Natural killer cell (primary cell): ENCODE measurements around the gene SIRPB1. TPM values are rescaled to one million over a fixed set of nuclear protein-coding genes. Genes with fewer than 3 reads are reported as not detected.

Source experiments
- ATAC-seq, 3 donors: fragments of 150-1000 bp in 2 of 3; fragments of 200-7000 bp in 1 of 3; cut with Tn5 transposase; 1 replicate in 1 of 3; 2 replicates in 2 of 3; pipeline ENCODE4 v1.10.0; 2021; ENCODE audit warnings: mild to moderate bottlenecking in 2 of 3, moderate library complexity in 2 of 3
- DNase-seq, 2 donors: peaks; one replicate each; pipeline versions ENCODE4 v3.0.0 to v3.0.0-alpha.2; 2013 to 2021; ENCODE audit warnings: mixed read lengths in 1 of 2
- H3K27ac ChIP-seq: one replicate; pipeline ENCODE4 v1.5.1; 2013; ENCODE audit warnings: mild to moderate bottlenecking, low read length
- H3K27me3 ChIP-seq: one replicate; pipeline ENCODE4 v1.6.1; 2013; ENCODE audit warnings: low read length; ENCODE audit not compliant: control insufficient read depth, insufficient read depth
- H3K36me3 ChIP-seq: one replicate; pipeline ENCODE4 v1.6.1; 2013; ENCODE audit warnings: low read length; ENCODE audit not compliant: control insufficient read depth, insufficient read depth
- H3K4me1 ChIP-seq: one replicate; pipeline ENCODE4 v1.6.1; 2013; ENCODE audit warnings: low read length; ENCODE audit not compliant: control insufficient read depth, insufficient read depth
- H3K4me3 ChIP-seq: one replicate; pipeline ENCODE4 v1.5.1; 2013; ENCODE audit warnings: low read length
- H3K9me3 ChIP-seq: one replicate; pipeline ENCODE4 v1.6.1; 2013; ENCODE audit warnings: low read length; ENCODE audit not compliant: control insufficient read depth, insufficient read depth
- H3K27ac Mint-ChIP-seq, 2 donors: one replicate each; pipeline ENCODE4 v1.8.0; 2022; ENCODE audit warnings: mild to moderate bottlenecking in 2 of 2, mixed read lengths in 2 of 2, moderate library complexity in 1 of 2
- H3K27me3 Mint-ChIP-seq, 2 donors: one replicate each; pipeline ENCODE4 v1.8.0; 2022; ENCODE audit warnings: low read depth in 2 of 2, mixed read lengths in 2 of 2
- H3K36me3 Mint-ChIP-seq: one replicate; pipeline ENCODE4 v1.8.0; 2022; ENCODE audit warnings: mixed read lengths
- H3K4me1 Mint-ChIP-seq, 2 donors: one replicate each; pipeline ENCODE4 v1.8.0; 2022; ENCODE audit warnings: mixed read lengths in 2 of 2
- H3K4me3 Mint-ChIP-seq: one replicate; pipeline ENCODE4 v1.8.0; 2022; ENCODE audit warnings: mild to moderate bottlenecking, moderate library complexity, mixed read lengths
- H3K9me3 Mint-ChIP-seq, 2 donors: one replicate each; pipeline ENCODE4 v1.8.0; 2022; ENCODE audit warnings: mixed read lengths in 2 of 2
- WGBS: methylation state at CpG from one replicate; pipeline ENCODE4 v1.1.7; 2013; ENCODE audit warnings: missing lambda C conversion rate; ENCODE audit not compliant: insufficient coverage; 5-methylcytosine and 5-hydroxymethylcytosine counted together
- intact Hi-C: fragments of 100-400 bp; cut with micrococcal nuclease; formaldehyde crosslinking; loops from one replicate; pipeline ENCODE4 v1.14.2; 2022
- total RNA-seq, 4 donors: library from RNA; stranded (reverse); fragments of 120-200 nt in 1 of 4; gene quantifications; one replicate each; pipeline versions ENCODE4 v1.2.3 to v1.2.4, GENCODE V29; 2013 to 2022
- TF ChIP-seq, protein P1 (sequence below): fragments of 200-600 bp; IDR thresholded peaks from one replicate; pipeline ENCODE4 v1.8.0; 2022; ENCODE audit warnings: antibody characterized with exemption

Gene SIRPB1
- total RNA-seq, 3 donors from 2014 or later (not counting 1 experiment from before 2014, with no cell fraction given): 2.6 to 7.2 (median 5.3) TPM

DNA sequence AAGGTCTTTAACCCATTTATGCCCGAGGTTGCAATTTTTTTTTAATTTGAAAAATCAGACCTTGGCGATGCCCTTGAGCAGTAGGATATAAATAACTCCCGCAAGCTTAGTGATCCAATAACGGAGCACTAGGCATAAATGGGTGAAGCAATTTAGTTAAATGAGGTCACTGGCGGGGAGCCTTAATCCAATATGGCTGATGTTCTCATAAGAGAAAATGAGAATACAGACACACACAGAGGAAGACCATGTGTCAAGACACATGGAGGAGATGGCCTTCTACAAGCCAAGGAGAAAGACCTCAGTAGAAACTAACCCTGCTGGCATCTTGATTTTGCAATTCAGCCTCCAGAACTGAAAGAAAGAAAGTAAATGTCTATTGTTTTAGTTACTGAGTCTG lies 37.0 kb upstream of the SIRPB1 start:
- Mint-ChIP-seq H3K27me3 (no peaks in the 10 kb centered on the region), H3K9me3 (no peaks in the 10 kb centered on the region), H3K4me3 (peak overlapping the region; percentile 65), H3K4me1 (peaks cover 53 to 65% of the 10 kb centered on the region in 2 donors), H3K36me3 (no peaks in the 10 kb centered on the region), H3K27ac (peak overlapping the region; percentile 26 to 53)
- TF ChIP-seq, protein P1, sequence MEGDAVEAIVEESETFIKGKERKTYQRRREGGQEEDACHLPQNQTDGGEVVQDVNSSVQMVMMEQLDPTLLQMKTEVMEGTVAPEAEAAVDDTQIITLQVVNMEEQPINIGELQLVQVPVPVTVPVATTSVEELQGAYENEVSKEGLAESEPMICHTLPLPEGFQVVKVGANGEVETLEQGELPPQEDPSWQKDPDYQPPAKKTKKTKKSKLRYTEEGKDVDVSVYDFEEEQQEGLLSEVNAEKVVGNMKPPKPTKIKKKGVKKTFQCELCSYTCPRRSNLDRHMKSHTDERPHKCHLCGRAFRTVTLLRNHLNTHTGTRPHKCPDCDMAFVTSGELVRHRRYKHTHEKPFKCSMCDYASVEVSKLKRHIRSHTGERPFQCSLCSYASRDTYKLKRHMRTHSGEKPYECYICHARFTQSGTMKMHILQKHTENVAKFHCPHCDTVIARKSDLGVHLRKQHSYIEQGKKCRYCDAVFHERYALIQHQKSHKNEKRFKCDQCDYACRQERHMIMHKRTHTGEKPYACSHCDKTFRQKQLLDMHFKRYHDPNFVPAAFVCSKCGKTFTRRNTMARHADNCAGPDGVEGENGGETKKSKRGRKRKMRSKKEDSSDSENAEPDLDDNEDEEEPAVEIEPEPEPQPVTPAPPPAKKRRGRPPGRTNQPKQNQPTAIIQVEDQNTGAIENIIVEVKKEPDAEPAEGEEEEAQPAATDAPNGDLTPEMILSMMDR: no peak
- DNase-seq (peak in 1 of 2 donors; percentile 45), ATAC-seq (no peak)
- 79% methylated on average over 5 of the region's 5 CpGs for WGBS
- Histone ChIP-seq H3K4me3 (no peak overlapping the region), H3K27me3 (no peaks in the 10 kb centered on the region), H3K36me3 (no peaks in the 10 kb centered on the region), H3K4me1 (peaks cover 43% of the 10 kb centered on the region), H3K27ac (peak overlapping the region; percentile 41), H3K9me3 (peaks cover 2% of the 10 kb centered on the region)
- intact Hi-C loops: no loop called here

DNA sequence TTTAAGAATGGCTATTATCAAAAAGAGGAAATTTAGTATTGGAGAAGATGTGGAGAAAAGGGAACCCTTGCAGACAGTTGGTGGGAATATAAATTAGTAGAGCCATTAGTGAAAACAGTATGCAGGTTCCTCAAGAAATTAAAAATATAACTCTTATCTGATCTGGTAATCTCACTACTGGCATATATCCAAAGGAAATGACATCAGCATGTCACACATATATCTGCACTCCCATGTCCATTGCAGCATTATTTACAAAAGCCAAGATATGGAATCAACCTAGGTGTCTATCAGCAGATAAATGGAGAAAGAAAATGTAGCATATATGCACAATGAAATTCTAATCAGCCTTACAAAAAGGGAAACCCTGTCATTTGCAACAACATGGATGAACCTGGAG lies 35.2 kb upstream of the SIRPB1 start:
- Histone ChIP-seq H3K27me3 (no peaks in the 10 kb centered on the region), H3K4me3 (no peak overlapping the region), H3K27ac (no peak overlapping the region), H3K9me3 (peaks cover 2% of the 10 kb centered on the region), H3K36me3 (no peaks in the 10 kb centered on the region), H3K4me1 (peaks cover 34% of the 10 kb centered on the region)
- no peak overlapping the region for H3K27ac Mint-ChIP-seq
- ATAC-seq (no peak), DNase-seq (peak in 1 of 2 donors; percentile 79)
- H3K9me3 Mint-ChIP-seq: no peaks in the 10 kb centered on the region
- peak overlapping the region; percentile 45 for H3K4me3 Mint-ChIP-seq
- TF ChIP-seq, protein P1: no peak
- peaks cover 49 to 66% of the 10 kb centered on the region in 2 donors for H3K4me1 Mint-ChIP-seq
- no peaks in the 10 kb centered on the region for H3K27me3 Mint-ChIP-seq
- no peaks in the 10 kb centered on the region for H3K36me3 Mint-ChIP-seq
- intact Hi-C loops: no loop called here

DNA sequence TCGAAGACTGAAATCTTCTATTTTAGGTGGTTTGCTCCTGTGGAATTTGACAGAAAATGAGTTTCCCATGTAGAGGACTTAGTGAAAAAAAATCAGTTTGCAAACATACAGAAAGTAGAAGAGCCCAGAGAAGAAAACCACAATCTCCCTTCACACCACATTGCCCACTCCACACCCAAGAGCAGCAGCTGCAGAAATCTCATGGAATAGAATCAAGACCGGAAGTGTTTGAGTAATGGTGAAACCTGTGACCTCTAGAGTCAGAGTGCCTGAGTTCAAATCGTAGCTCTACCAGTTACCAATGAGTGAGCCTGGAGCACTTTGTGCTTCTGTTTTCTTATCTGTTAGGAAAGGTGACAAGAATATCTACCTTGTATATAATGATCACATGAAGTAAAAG lies 33.2 kb upstream of the SIRPB1 start:
- H3K27ac ChIP-seq: no peak overlapping the region
- H3K4me3 Mint-ChIP-seq: no peak overlapping the region
- ATAC-seq: no peak
- no peak overlapping the region for H3K4me3 ChIP-seq
- no peaks in the 10 kb centered on the region for H3K36me3 Mint-ChIP-seq
- H3K9me3 ChIP-seq: peaks cover 2% of the 10 kb centered on the region
- intact Hi-C loops: no loop called here
- peaks cover 39 to 53% of the 10 kb centered on the region in 2 donors for H3K4me1 Mint-ChIP-seq
- H3K27me3 Mint-ChIP-seq: no peaks in the 10 kb centered on the region
- no peaks in the 10 kb centered on the region for H3K9me3 Mint-ChIP-seq
- no peaks in the 10 kb centered on the region for H3K27me3 ChIP-seq
- WGBS: 50% methylated on average over 3 of the region's 3 CpGs
- no peak overlapping the region for H3K27ac Mint-ChIP-seq
- H3K4me1 ChIP-seq: peaks cover 22% of the 10 kb centered on the region
- DNase-seq: peak in 1 of 2 donors; percentile 28
- TF ChIP-seq, protein P1: no peak
- H3K36me3 ChIP-seq: no peaks in the 10 kb centered on the region

DNA sequence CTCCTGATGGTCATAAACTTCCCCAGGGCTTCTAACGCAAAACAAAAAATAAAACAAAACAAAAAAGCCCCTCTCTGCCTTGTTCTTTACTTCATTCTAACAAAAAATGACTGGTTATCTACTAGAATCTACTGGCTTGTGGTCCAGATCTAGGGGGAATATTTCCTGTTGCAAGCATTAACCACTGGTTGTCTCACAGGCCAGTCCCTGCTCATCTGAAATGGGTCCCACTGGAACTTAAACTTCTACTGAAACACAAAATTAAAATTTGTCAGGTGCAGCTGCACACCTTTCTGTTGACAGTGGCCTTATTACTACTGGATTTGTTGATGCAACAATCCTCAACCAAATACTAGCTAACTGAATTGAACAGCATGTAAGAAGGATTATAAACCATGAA lies 32.3 kb upstream of the SIRPB1 start:
- H3K4me3 Mint-ChIP-seq: peak overlapping the region; percentile 10
- H3K27ac ChIP-seq: no peak overlapping the region
- H3K4me1 ChIP-seq: peaks cover 14% of the 10 kb centered on the region
- no peak overlapping the region for H3K4me3 ChIP-seq
- H3K4me1 Mint-ChIP-seq: peaks cover 30 to 44% of the 10 kb centered on the region in 2 donors
- no peaks in the 10 kb centered on the region for H3K9me3 Mint-ChIP-seq
- no peaks in the 10 kb centered on the region for H3K36me3 Mint-ChIP-seq
- no peak for ATAC-seq
- intact Hi-C loops: no loop called here
- no peaks in the 10 kb centered on the region for H3K27me3 ChIP-seq
- H3K9me3 ChIP-seq: peaks cover 2% of the 10 kb centered on the region
- peaks cover 4% of the 10 kb centered on the region for H3K36me3 ChIP-seq
- no peak overlapping the region for H3K27ac Mint-ChIP-seq
- WGBS: 70% methylated on average over 1 of the region's 1 CpG
- no peak for DNase-seq
- TF ChIP-seq, protein P1: no peak
- H3K27me3 Mint-ChIP-seq: no peaks in the 10 kb centered on the region
